GM10266 (cell line): ENCODE measurements around the gene ZSCAN21.

Experiments
- DNase-seq: peaks from one replicate; pipeline ENCODE4 v3.0.0; 2012; ENCODE audit errors: extremely low spot score
- TF ChIP-seq, protein P1 (sequence below): IDR thresholded peaks from 2 replicates; pipeline ENCODE4 v1.5.1; 2012; ENCODE audit warnings: mild to moderate bottlenecking, low read depth; ENCODE audit not compliant: control insufficient read depth, insufficient read depth; ENCODE audit errors: missing control alignments

Gene ZSCAN21

DNA sequence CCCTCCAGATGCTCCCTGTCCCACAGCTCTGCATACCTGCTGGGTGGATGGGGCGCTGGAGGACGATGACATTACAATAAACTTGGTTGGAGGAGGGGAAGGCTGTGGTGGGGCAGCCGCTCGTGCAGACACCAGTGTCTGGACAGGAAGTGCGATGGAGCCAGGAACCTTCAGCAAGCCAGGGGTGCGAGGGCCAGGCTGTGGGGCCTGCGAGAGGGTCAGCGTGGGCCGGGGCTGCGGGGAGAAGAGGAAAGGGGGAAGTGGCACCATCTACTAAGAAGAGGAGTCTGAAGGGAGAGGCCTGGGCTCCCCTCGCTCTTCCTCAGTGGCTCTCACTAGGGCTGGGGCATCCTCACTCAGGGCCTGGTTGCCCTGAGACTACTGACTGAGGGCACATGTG is 58.3 kb downstream of the ZSCAN21 start:
- TF ChIP-seq, protein P1, sequence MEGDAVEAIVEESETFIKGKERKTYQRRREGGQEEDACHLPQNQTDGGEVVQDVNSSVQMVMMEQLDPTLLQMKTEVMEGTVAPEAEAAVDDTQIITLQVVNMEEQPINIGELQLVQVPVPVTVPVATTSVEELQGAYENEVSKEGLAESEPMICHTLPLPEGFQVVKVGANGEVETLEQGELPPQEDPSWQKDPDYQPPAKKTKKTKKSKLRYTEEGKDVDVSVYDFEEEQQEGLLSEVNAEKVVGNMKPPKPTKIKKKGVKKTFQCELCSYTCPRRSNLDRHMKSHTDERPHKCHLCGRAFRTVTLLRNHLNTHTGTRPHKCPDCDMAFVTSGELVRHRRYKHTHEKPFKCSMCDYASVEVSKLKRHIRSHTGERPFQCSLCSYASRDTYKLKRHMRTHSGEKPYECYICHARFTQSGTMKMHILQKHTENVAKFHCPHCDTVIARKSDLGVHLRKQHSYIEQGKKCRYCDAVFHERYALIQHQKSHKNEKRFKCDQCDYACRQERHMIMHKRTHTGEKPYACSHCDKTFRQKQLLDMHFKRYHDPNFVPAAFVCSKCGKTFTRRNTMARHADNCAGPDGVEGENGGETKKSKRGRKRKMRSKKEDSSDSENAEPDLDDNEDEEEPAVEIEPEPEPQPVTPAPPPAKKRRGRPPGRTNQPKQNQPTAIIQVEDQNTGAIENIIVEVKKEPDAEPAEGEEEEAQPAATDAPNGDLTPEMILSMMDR: no peak
- DNase-seq: no peak

GRCh38 chr7:100109521-100110163 is 60.1 kb downstream of the ZSCAN21 start:
- TF ChIP-seq, protein P1: no peak
- no peak for DNase-seq

- DNase-seq: no peak
- TF ChIP-seq, protein P1: no peak
These were observed 61.6 kb downstream of the ZSCAN21 start for GRCh38 chr7:100111156-100111555.

GRCh38 chr7:100111914-100112313 is 62.3 kb downstream of the ZSCAN21 start:
- DNase-seq: no peak
- TF ChIP-seq, protein P1: no peak
